Muscle layer of duodenum (tissue), 2 donors: ENCODE measurements around the gene AGO1.
"Not testable (repeated sequence)": the region's sequence is repeated elsewhere in the genome, so short reads cannot be mapped to it uniquely, and the experiment has no call there.

Experiments
- H3K27ac ChIP-seq: one replicate; pipeline ENCODE4 v1.7.0; 2013; ENCODE audit warnings: mild to moderate bottlenecking, low read length
- H3K27me3 ChIP-seq: one replicate; pipeline ENCODE4 v1.7.0; 2013; ENCODE audit warnings: low read depth, mild to moderate bottlenecking, control low read depth, low read length
- H3K36me3 ChIP-seq, 2 donors: one replicate each; pipeline ENCODE4 v1.7.0; 2013; ENCODE audit warnings: low read length in 2 of 2, control low read depth in 1 of 2, mild to moderate bottlenecking in 1 of 2; ENCODE audit not compliant: insufficient read depth in 2 of 2, control insufficient read depth in 1 of 2
- H3K4me1 ChIP-seq, 2 donors: one replicate each; pipeline ENCODE4 v1.7.0; 2013; ENCODE audit warnings: low read length in 2 of 2, mild to moderate bottlenecking in 2 of 2, control low read depth in 1 of 2, moderate library complexity in 1 of 2; ENCODE audit not compliant: insufficient read depth in 2 of 2, control insufficient read depth in 1 of 2
- H3K4me3 ChIP-seq, 2 donors: one replicate each; pipeline ENCODE4 v1.7.0; 2013; ENCODE audit warnings: low read length in 2 of 2, low read depth in 1 of 2, mild to moderate bottlenecking in 1 of 2
- H3K9me3 ChIP-seq, 2 donors: one replicate each; pipeline ENCODE4 v1.7.0; 2013; ENCODE audit warnings: low read length in 2 of 2, control low read depth in 1 of 2, mild to moderate bottlenecking in 1 of 2; ENCODE audit not compliant: control insufficient read depth in 1 of 2
- donor health status: healthy.

AGO1 gene

GRCh38 chr1:35939484-35939883, 56.5 kb downstream of the AGO1 start:
- Histone ChIP-seq H3K27ac (no peak overlapping the region), H3K4me3 (no peak overlapping the region), H3K4me1 (peaks cover 0 to 4% of the 10 kb centered on the region in 2 donors), H3K9me3 (no peaks in the 10 kb centered on the region), H3K36me3 (no peaks in the 10 kb centered on the region), H3K27me3 (no peaks in the 10 kb centered on the region)

- H3K4me3 ChIP-seq: no peak overlapping the region
- peaks cover 0 to 6% of the 10 kb centered on the region in 2 donors for H3K36me3 ChIP-seq
Observed at GRCh38 chr1:35945327-35945726, 62.3 kb downstream of the AGO1 start.

GRCh38 chr1:35947547-35947946, 64.5 kb downstream of the AGO1 start:
- H3K9me3 ChIP-seq: no peaks in the 10 kb centered on the region
- H3K4me3 ChIP-seq: no peak overlapping the region
- peaks cover 0 to 6% of the 10 kb centered on the region in 2 donors for H3K36me3 ChIP-seq
- H3K4me1 ChIP-seq: no peaks in the 10 kb centered on the region
- no peaks in the 10 kb centered on the region for H3K27me3 ChIP-seq
- H3K27ac ChIP-seq: no peak overlapping the region

More at GRCh38 chr1:35945327-35945726, 62.3 kb downstream of the AGO1 start:
- Histone ChIP-seq H3K27ac (no peak overlapping the region), H3K9me3 (no peaks in the 10 kb centered on the region), H3K4me1 (no peaks in the 10 kb centered on the region), H3K27me3 (no peaks in the 10 kb centered on the region)

GRCh38 chr1:35958558-35958957, 75.5 kb downstream of the AGO1 start:
- Histone ChIP-seq H3K36me3 (no peaks in the 10 kb centered on the region), H3K27ac (no peak overlapping the region), H3K9me3 (no peaks in the 10 kb centered on the region), H3K4me3 (no peak overlapping the region), H3K4me1 (no peaks in the 10 kb centered on the region), H3K27me3 (no peaks in the 10 kb centered on the region)

GRCh38 chr1:35959304-35959703, 76.3 kb downstream of the AGO1 start:
- Histone ChIP-seq H3K4me3 (no peak overlapping the region), H3K4me1 (no peaks in the 10 kb centered on the region), H3K27ac (no peak overlapping the region), H3K36me3 (no peaks in the 10 kb centered on the region), H3K27me3 (no peaks in the 10 kb centered on the region), H3K9me3 (no peaks in the 10 kb centered on the region)

GRCh38 chr1:35962952-35963351, 79.9 kb downstream of the AGO1 start:
- Histone ChIP-seq H3K4me1 (no peaks in the 10 kb centered on the region), H3K27me3 (no peaks in the 10 kb centered on the region), H3K9me3 (no peaks in the 10 kb centered on the region), H3K4me3 (no peak overlapping the region), H3K36me3 (peaks cover 0 to 3% of the 10 kb centered on the region in 2 donors), H3K27ac (no peak overlapping the region)

GRCh38 chr1:35964277-35964676, 81.3 kb downstream of the AGO1 start:
- H3K9me3 ChIP-seq, H3K4me1 ChIP-seq, H3K4me3 ChIP-seq, H3K27me3 ChIP-seq, H3K27ac ChIP-seq: not testable (repeated sequence)
- H3K36me3 ChIP-seq: peaks cover 7 to 15% of the 10 kb centered on the region in 2 donors

- H3K27ac ChIP-seq: no peak overlapping the region
- H3K9me3 ChIP-seq: no peaks in the 10 kb centered on the region
- no peaks in the 10 kb centered on the region for H3K4me1 ChIP-seq
- H3K4me3 ChIP-seq: no peak overlapping the region
- no peaks in the 10 kb centered on the region for H3K27me3 ChIP-seq
- peaks cover 21 to 31% of the 10 kb centered on the region in 2 donors for H3K36me3 ChIP-seq
Observed at GRCh38 chr1:35968396-35968795, 85.4 kb downstream of the AGO1 start.

- Histone ChIP-seq H3K4me3 (no peak overlapping the region), H3K4me1 (no peaks in the 10 kb centered on the region), H3K9me3 (no peaks in the 10 kb centered on the region), H3K27me3 (no peaks in the 10 kb centered on the region), H3K36me3 (peaks cover 25 to 50% of the 10 kb centered on the region in 2 donors), H3K27ac (no peak overlapping the region)
Observed at GRCh38 chr1:35971601-35972000, 88.6 kb downstream of the AGO1 start.

GRCh38 chr1:35972631-35973030, 89.6 kb downstream of the AGO1 start:
- not testable (repeated sequence) for H3K27ac ChIP-seq, H3K9me3 ChIP-seq
- peaks cover 25 to 50% of the 10 kb centered on the region in 2 donors for H3K36me3 ChIP-seq

GRCh38 chr1:35980090-35980489, 97.1 kb downstream of the AGO1 start:
- no peaks in the 10 kb centered on the region for H3K27me3 ChIP-seq
- no peak overlapping the region for H3K27ac ChIP-seq
- no peaks in the 10 kb centered on the region for H3K4me1 ChIP-seq
- peaks cover 4 to 26% of the 10 kb centered on the region in 2 donors for H3K36me3 ChIP-seq
- no peak overlapping the region for H3K4me3 ChIP-seq
- H3K9me3 ChIP-seq: no peaks in the 10 kb centered on the region

More at GRCh38 chr1:35972631-35973030, 89.6 kb downstream of the AGO1 start:
- H3K4me1 ChIP-seq, H3K4me3 ChIP-seq, H3K27me3 ChIP-seq: not testable (repeated sequence)
